Measurements from ENCODE around the gene MAP3K20. TPM values are rescaled to one million over a fixed set of nuclear protein-coding genes. Genes with fewer than 3 reads are reported as not detected.

Gene MAP3K20
- total RNA-seq, 1 experiment from 2014 or later, result 15.2 TPM

DNA sequence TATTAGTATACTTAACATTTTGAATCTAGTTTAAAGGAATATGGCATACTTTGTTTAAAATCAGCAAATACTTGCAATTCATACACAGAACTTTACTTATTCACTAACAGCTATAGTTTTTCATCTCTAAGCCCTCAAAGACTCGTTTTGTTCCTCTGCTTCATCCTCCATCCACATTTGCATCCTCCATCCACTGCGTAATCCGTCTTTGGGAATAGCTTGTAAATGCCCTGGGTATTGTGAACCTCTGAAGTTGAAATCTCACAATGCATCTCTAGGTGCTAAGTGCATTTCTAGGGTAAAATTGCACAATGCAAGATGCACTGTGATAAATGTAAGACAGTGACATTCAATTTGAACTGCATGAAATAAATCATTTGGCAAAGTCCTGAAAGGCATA is 163.2 kb downstream of the MAP3K20 start (continued):
- TF ChIP-seq, protein P1, sequence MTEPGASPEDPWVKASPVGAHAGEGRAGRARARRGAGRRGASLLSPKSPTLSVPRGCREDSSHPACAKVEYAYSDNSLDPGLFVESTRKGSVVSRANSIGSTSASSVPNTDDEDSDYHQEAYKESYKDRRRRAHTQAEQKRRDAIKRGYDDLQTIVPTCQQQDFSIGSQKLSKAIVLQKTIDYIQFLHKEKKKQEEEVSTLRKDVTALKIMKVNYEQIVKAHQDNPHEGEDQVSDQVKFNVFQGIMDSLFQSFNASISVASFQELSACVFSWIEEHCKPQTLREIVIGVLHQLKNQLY (CRISPR knock-in tag; IDR thresholded peaks at IDR 0.05), result no peak
- no peak for TF ChIP-seq FOXJ3 (CRISPR knock-in tag; IDR thresholded peaks at IDR 0.05; ENCODE audit: borderline replicate concordance)
- no peak for TF ChIP-seq NFE2L1 (CRISPR knock-in tag; IDR thresholded peaks at IDR 0.05)
- TF ChIP-seq, protein P2, sequence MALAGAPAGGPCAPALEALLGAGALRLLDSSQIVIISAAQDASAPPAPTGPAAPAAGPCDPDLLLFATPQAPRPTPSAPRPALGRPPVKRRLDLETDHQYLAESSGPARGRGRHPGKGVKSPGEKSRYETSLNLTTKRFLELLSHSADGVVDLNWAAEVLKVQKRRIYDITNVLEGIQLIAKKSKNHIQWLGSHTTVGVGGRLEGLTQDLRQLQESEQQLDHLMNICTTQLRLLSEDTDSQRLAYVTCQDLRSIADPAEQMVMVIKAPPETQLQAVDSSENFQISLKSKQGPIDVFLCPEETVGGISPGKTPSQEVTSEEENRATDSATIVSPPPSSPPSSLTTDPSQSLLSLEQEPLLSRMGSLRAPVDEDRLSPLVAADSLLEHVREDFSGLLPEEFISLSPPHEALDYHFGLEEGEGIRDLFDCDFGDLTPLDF (CRISPR knock-in tag; IDR thresholded peaks at IDR 0.05), result no peak
- TF ChIP-seq, protein P3, sequence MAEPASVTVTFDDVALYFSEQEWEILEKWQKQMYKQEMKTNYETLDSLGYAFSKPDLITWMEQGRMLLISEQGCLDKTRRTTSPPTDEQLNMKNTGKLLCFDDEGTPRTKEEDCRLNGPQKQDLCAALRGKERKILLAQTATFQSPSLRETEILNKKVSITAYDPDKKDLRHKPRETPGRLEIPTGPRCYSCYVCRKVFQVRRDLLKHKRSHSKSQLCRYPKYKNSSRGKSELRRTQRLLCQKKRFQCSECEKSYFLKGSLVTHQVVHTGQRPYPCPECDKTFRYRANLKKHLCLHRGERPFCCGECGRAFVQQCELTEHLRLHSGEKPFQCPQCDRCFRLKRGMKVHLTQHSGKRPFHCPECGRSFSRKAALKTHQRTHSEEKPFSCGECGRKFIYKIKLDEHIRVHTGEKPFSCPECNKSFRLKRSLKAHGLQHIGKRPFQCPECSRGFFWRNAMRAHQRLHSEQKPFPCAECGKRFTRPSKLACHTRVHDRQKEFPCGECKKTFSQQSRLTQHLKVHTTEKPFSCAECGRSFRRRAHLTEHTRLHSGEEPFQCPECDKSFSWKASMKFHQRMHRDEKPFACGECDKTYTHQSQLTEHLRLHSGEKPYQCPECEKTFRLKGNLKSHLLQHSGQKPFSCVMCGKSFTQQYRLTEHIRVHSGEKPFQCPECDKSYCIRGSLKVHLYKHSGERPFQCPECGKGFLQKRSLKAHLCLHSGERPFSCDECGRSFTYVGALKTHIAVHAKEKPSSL (CRISPR knock-in tag; conservative IDR thresholded peaks at IDR 0.05), result no peak
- no peak for TF ChIP-seq CREM (CRISPR knock-in tag; IDR thresholded peaks at IDR 0.05)
- TF ChIP-seq, protein P4, sequence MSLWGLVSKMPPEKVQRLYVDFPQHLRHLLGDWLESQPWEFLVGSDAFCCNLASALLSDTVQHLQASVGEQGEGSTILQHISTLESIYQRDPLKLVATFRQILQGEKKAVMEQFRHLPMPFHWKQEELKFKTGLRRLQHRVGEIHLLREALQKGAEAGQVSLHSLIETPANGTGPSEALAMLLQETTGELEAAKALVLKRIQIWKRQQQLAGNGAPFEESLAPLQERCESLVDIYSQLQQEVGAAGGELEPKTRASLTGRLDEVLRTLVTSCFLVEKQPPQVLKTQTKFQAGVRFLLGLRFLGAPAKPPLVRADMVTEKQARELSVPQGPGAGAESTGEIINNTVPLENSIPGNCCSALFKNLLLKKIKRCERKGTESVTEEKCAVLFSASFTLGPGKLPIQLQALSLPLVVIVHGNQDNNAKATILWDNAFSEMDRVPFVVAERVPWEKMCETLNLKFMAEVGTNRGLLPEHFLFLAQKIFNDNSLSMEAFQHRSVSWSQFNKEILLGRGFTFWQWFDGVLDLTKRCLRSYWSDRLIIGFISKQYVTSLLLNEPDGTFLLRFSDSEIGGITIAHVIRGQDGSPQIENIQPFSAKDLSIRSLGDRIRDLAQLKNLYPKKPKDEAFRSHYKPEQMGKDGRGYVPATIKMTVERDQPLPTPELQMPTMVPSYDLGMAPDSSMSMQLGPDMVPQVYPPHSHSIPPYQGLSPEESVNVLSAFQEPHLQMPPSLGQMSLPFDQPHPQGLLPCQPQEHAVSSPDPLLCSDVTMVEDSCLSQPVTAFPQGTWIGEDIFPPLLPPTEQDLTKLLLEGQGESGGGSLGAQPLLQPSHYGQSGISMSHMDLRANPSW (CRISPR knock-in tag; conservative IDR thresholded peaks at IDR 0.05; ENCODE audit: low read depth), result no peak
- TF ChIP-seq MYBL2 (CRISPR knock-in tag; IDR thresholded peaks at IDR 0.05), result no peak

DNA sequence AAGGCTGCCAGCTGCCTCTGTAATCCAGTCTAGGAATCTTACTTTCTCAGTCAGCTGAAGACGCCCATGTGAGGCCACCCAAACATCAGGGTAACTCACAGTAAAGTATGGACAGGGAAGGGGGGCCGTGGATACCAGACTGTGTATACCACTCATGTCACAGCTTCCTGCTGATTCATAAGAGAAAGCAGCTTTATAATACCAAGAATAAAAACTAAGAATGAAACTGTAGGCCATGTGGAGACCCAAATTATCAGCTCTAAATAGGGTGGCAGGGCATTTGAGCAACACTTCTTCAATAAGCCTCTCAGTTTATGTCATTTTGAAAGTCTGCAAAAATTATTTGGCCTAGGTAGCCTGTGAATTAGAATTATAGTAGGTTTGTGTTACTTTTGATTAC is 164.0 kb downstream of the MAP3K20 start:
- Mint-ChIP-seq H3K9me3 (peaks cover 10% of the 10 kb centered on the region), H3K27me3 (ENCODE audit: low read depth) (peaks cover under 1% of the 10 kb centered on the region; the same call in 1 of the 2 replicates), H3K27ac (no peak overlapping the region), H3K4me3 (no peak overlapping the region), H3K4me1 (peaks cover 36% of the 10 kb centered on the region), H3K36me3 (peaks cover 11% of the 10 kb centered on the region)
- TF ChIP-seq, protein P5, sequence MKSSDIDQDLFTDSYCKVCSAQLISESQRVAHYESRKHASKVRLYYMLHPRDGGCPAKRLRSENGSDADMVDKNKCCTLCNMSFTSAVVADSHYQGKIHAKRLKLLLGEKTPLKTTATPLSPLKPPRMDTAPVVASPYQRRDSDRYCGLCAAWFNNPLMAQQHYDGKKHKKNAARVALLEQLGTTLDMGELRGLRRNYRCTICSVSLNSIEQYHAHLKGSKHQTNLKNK (CRISPR knock-in tag; IDR thresholded peaks at IDR 0.05), result no peak
- TF ChIP-seq TP53 (CRISPR knock-in tag; IDR thresholded peaks at IDR 0.05), result no peak
- no peak for TF ChIP-seq FOXP1 (CRISPR knock-in tag; IDR thresholded peaks at IDR 0.05; ENCODE audit: borderline replicate concordance)
- TF ChIP-seq, protein P6, sequence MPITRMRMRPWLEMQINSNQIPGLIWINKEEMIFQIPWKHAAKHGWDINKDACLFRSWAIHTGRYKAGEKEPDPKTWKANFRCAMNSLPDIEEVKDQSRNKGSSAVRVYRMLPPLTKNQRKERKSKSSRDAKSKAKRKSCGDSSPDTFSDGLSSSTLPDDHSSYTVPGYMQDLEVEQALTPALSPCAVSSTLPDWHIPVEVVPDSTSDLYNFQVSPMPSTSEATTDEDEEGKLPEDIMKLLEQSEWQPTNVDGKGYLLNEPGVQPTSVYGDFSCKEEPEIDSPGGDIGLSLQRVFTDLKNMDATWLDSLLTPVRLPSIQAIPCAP (CRISPR knock-in tag; IDR thresholded peaks at IDR 0.05), result no peak
- TF ChIP-seq ZNF232 (CRISPR knock-in tag; IDR thresholded peaks at IDR 0.05), result no peak
- TF ChIP-seq JUN (CRISPR knock-in tag; IDR thresholded peaks at IDR 0.05), result no peak
- no peak for TF ChIP-seq NFE2L1 (CRISPR knock-in tag; IDR thresholded peaks at IDR 0.05)
- no peak for TF ChIP-seq ZNF416 (CRISPR knock-in tag; IDR thresholded peaks at IDR 0.05)
- TF ChIP-seq, protein P7, sequence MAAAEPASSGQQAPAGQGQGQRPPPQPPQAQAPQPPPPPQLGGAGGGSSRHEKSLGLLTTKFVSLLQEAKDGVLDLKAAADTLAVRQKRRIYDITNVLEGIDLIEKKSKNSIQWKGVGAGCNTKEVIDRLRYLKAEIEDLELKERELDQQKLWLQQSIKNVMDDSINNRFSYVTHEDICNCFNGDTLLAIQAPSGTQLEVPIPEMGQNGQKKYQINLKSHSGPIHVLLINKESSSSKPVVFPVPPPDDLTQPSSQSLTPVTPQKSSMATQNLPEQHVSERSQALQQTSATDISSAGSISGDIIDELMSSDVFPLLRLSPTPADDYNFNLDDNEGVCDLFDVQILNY (CRISPR knock-in tag; IDR thresholded peaks at IDR 0.05), result no peak
- TF ChIP-seq, protein P3 (CRISPR knock-in tag; conservative IDR thresholded peaks at IDR 0.05), result no peak
- no peak for TF ChIP-seq NFATC4 (CRISPR knock-in tag; IDR thresholded peaks at IDR 0.05)
- ATAC-seq (no peak), DNase-seq (ENCODE audit: low spot score) (no peak)
- ChIA-PET CTCF (no interaction called here), POLR2A (interaction anchor here (0.5 to 0.6 kb wide), 2 partner anchors 9 to 106 kb away, joined by 3 read pairs; no protein-coding TSS in a partner anchor)

Data from WTC11 (cell line).